A172 (cell line): ENCODE data around the gene CC2D1A. TPM values are rescaled to one million over a fixed set of nuclear protein-coding genes. Genes with fewer than 3 reads are reported as not detected.
"Not testable (repeated sequence)": the region's sequence is repeated elsewhere in the genome, so short reads cannot be mapped to it uniquely, and the experiment has no call there.

Experiments used
- DNase-seq: peaks from one replicate; pipeline ENCODE4 v3.0.0-alpha.2; 2015; ENCODE audit warnings: low spot score
- total RNA-seq: library from RNA; depleted of rRNA; stranded (reverse); fragments of >200 nt; shearing (Covaris generic); gene quantifications from 2 replicates; pipeline ENCODE4 v1.2.3, GENCODE V29; 2014

Gene CC2D1A
- total RNA-seq, 1 experiment from 2014 or later = 30.8 TPM

DNA sequence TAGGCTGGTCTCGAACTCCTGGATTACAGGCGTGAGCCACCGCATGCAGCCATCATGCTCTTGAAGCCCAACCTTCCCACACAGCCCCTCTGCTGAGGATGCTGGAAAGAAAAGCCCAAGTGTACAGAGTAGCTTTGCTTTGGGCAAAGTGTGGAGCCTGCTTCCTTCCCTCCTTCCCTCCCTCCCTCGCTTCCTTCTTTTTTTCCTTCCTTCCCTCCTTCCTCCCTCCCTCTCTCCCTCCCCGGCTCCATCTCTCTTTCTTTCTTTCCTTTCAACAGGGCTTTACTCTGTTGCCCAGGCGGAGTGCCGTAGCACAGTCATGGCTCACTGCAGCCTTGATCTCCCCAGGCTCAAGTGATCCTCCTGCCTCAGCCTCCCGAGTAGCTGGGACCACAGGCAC, 2.7 kb downstream of the CC2D1A start:
- no peak for DNase-seq

DNA sequence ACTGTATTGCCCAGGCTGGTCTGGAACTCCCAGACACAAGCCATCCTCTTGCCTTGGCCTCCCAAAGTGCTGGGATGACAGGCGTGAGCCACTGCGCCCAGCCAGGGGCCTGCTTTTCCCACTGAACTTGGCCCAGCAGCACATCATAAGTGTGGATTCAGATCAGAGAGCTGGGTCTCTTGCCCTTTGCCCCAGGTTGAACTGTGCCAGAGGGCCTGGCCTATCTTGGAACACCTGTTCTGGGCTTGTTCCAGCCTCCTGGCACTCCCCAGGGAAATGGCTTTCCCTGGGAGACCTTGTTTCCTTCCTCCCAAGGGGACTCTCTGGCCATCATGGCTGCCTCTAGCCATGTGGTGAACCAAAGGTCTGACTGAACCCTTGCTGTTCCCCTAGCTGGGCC, 3.4 kb downstream of the CC2D1A start:
- no peak for DNase-seq

DNA sequence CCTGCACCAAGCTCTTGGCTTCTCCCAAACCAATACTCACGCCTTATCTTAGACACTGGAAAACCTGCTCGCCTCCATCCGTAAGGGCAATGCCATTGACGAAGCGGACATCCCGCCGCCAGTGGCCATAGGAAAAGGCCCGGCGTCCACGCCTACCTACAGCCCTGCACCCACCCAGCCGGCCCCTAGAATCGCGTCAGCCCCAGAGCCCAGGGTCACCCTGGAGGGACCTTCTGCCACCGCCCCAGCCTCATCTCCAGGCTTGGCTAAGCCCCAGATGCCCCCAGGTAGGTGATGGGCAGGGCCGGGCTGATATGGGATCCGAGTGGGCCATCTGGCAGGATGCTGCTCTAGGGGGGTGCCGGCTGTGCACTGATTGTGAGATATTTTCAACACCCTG, 7.4 kb downstream of the CC2D1A start:
- no peak for DNase-seq

DNA sequence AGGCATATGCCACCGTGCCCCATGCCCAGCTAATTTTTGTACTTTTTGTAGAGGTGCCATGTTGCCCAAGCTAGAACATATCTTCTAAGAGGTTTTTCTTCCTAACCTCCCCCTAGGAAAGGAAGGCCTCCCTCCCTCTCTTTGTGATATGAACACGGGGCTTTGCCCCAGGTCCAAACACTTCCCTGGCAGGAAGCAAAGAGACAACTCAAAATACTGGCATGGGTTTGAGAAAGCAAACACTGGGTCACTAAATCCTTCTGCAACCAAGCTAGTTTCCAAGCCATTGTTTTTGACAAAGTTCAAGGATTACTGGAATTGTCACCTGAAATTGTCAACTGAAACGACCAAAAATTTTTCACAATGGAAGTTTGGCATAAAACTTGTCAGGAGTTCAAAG, 8.8 kb downstream of the CC2D1A start:
- no peak for DNase-seq

DNA sequence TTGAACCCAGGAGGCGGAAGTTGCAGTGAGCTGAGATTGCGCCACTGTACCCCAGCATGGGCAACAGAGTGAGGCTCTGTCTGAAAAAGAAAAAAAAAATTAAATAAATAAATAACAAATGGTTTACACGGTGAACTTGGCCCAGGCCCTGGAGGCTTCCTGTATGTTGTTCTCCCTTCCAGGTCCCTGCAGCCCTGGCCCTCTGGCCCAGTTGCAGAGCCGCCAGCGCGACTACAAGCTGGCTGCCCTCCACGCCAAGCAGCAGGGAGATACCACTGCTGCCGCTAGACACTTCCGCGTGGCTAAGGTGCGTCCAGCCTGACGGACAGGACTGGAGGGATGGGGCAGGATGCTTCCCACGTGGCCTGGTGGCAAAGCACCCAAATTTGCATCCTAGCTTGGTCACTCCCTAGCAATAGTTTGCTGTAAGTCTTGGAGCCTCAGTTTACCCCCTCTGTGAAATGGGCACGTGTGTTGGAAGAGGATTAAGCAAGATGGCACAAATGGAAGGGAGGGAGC, 11.9 kb downstream of the CC2D1A start:
- no peak for DNase-seq

DNA sequence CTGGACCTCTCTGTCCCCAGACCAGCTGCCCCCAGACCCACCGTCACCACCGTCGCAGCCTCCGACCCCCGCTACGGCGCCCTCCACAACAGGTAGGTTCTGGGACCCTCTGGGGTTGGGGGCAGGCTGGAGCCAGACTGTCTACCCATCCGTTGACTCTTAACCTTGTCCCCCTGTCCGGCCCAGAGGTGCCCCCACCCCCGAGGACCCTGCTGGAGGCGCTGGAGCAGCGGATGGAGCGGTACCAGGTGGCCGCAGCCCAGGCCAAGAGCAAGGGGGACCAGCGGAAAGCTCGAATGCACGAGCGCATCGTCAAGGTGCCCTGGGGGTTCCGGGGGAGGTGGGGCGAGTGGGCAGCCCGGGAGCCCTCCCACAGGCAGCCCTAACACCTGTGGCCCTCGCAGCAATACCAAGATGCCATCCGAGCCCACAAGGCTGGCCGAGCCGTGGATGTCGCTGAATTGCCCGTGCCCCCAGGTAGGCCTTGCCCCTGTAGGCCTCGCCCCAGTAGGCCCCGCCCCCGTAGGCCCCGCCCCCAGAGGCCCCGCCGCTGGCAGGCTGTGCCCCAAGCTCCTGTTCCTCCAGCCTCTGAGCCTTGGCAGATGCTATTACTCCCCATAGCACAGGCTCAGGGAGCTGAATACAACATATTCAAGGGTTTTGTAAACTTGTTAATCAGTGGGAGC, 12.9 kb downstream of the CC2D1A start:
- DNase-seq = no peak

DNA sequence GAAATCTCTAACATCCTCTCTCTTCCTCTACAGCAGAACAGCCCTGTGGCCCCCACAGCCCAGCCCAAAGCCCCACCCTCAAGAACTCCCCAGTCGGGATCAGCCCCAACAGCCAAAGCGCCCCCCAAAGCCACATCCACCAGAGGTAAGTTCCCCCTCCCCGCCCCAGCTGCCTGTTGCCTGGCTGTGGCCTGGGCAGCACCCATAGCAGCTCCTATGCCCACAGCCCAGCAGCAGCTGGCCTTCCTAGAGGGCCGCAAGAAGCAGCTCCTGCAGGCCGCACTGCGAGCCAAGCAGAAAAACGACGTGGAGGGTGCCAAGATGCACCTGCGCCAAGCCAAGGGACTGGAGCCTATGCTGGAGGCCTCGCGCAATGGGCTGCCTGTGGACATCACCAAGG, 14.5 kb downstream of the CC2D1A start:
- DNase-seq = no peak

DNA sequence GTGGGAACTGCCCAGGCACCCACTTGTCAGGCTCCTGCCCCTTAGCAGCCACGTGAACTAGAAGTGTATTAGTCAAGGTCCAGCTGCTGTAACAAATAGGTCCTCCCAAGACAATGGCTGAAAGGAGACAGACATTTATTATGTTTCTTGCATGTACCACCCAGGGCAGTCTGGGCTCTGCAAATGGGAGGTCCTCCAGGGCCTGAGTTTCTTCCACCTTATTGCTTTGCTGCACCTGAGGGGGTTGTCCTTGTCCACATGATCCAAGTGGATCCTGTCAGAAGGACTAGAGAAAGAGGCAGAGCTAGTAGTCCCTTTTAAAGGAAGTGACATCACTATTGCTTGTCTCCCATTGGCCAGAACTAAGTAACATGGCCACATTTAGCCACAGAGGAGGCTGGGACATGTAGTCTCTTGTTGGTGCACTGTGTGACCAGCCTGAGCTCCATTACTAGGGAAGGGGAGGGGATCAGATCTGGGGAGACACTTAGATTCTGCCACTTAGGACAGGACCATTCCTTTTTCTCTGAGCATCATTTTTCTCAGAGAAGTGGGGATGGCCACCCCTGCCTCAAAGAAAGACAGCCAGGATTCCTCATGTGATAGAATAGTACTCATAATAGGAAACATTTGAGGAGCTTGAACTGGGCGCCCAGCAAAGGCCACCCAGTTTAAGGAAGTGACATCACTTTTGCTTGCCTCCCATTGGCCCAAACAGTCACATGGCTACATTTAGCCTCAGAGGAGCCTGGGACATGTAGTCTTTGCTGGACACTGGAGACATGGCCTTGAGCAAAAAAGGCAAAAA, 15.1 kb downstream of the CC2D1A start:
- DNase-seq = peak; percentile 83

DNA sequence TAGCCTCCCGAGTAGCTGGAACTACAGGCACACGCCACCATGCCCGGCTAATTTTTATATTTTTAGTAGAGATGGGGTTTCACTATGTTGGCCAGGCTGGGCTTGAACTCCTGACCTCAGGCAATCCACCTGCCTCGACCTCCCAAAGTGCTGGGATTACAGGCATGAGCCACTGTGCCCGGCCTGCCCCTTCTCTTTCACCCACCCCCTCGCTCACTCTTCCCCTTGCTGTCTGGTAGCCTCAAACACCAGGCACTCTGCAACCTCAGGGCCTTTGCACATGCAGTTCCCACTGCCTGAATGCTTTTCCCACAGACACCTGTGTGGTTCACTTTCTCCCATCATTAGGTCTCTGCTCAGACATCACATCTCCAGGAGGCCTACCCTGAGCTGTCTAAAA, 16.1 kb downstream of the CC2D1A start:
- not testable (repeated sequence) for DNase-seq

DNA sequence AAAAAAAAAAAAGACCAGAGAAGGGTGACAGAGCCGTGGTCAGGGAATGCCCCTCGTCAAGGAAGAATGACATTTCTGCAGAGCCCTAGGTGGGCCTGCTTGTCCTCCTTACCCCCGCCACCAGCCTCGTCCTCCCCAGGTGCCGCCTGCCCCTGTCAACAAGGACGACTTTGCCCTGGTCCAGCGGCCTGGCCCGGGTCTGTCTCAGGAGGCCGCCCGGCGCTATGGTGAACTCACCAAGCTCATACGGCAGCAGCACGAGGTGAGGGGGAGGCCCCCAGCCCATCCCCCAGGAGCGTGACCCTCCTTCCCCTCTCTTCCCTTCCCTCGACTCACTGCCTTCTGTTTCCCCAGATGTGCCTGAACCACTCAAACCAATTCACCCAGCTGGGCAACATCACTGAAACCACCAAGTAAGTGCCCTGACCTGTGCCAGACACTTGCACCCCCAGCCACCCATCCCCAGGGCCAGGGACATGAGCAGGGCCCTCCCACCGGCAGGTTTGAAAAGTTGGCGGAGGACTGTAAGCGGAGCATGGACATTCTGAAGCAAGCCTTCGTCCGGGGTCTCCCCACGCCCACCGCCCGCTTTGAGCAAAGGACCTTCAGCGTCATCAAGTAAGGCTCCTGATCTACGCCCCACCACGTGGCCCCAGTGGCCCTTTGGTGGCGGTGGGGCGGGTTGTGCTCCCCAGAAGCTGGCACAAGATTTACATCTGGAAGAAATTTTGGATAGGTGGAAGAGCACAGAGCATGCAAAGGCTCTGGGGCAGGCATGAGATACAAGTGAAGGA, 17.4 kb downstream of the CC2D1A start:
- no peak for DNase-seq

DNA sequence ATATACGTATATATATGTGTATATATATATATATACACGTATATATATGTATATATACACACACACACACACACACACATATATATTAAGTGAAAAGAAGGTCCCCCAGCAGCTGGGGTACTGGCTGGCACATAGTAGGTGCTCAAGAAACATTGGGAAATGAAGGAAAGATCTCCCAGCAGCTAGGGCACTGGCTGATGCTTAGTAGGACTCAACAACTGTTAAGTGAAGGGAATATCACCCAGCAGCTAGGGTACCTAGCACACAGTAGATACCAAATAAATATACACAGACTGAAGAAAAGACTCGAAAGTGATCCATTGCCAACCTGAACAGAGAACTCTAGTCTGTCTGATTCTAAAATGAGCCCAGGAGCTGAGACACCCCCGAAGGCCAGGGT, 20.0 kb downstream of the CC2D1A start:
- no peak for DNase-seq

DNA sequence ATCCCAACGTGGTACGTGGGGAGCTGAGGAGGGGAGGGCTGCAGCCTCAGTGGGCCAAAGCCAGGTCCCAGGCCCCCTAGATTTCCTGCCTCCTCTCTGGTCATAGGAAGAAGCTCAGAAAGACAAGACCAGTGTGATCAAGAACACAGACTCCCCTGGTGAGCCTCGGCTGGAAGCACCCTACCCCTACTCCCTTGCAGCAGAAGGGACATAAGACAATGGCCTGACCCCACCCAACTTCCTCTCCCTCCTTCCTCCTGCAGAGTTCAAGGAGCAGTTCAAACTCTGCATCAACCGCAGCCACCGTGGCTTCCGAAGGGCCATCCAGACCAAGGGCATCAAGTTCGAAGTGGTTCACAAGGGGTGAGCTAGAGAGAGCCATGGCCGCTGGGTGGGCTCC, 20.7 kb downstream of the CC2D1A start:
- DNase-seq = no peak

DNA sequence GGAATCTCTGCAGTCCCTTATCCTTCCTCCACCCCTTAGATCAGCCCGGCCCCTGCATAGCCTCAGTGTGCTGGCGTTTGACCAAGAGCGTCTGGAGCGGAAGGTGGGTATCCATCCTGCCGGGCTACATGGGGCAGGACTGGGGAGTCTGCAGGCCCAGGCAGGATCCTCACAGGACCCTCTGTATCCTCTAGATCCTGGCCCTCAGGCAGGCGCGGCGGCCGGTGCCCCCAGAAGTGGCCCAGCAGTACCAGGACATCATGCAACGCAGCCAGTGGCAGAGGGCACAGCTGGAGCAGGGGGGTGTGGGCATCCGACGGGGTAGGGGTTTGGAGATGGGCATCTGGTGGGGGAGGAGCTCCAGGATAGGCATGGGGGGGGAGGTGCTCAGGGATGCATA, 23.3 kb downstream of the CC2D1A start:
- DNase-seq = no peak

DNA sequence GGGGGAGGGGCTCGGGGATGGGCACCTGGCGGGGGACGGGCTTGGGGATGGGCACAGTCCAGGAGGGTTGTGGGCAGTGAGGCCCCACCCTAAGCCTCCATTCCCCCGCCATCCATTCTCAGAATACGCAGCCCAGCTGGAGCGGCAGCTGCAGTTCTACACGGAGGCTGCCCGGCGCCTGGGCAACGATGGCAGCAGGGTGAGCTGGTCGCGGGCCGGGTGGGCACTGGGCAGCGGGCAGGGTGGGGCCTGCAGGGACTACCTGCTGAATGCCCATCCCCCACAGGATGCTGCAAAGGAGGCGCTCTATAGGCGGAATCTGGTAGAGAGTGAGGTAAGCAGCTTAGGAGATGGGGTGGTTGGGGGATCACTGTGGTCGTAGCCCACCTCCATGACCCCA, 24.0 kb downstream of the CC2D1A start:
- DNase-seq = no peak

DNA sequence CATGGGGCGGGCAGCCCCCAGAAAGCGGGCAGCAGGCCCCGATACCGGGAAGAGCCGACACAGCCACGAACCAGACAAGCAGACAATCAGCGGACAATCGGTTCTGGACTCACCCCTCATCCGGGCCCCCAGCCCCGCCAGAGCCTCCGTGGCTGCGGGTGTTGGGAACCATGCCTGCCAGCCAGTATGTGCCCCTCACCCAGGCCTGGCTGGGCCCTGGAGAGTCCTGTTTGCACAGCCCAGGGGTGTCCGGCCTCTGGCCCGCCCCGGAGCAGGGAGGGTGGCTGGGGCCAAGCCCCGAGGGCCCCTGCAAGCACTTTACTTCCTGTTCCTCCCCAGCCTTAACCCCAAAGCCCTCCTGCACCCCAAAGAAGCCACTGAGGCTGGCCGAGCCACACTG, 24.4 kb downstream of the CC2D1A start:
- DNase-seq = no peak

DNA sequence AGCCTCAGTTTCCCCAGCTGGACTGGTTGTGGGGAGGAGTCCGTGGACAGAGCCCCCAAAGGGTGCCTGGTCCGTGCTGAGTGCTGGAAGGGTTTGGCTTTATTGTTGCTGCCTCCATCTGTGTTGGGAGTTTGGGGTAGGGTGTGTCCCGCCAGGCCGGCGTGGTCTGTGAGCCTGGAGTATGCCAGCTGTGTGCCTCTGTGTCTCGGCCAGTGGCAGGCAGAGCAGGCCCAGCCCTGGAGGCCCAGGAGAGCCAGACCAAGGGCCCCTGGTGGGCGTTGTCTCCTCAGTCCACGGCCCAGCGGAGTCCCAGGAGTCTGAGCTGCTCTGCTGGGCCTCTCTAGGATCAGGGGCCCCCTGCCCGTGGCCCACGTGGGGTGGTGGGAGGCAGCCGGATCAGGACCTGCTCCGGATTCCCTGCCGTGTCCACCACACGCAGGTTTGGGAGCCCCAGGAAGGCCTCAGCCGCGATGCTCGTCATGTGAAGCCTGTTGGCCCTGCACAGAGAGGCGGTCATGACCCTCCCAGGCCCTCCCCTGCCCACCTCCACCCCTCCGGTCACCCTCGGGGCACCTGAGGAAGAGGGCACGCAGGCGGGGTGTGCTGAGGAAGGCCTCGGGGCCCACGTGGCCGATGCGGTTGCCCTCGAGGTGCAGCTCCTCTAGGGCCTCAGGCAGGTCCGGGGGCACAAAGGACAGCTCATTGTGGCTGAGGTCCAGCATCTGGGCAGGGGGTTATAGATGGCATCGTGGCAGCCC, 25.6 kb downstream of the CC2D1A start:
- DNase-seq = no peak

DNA sequence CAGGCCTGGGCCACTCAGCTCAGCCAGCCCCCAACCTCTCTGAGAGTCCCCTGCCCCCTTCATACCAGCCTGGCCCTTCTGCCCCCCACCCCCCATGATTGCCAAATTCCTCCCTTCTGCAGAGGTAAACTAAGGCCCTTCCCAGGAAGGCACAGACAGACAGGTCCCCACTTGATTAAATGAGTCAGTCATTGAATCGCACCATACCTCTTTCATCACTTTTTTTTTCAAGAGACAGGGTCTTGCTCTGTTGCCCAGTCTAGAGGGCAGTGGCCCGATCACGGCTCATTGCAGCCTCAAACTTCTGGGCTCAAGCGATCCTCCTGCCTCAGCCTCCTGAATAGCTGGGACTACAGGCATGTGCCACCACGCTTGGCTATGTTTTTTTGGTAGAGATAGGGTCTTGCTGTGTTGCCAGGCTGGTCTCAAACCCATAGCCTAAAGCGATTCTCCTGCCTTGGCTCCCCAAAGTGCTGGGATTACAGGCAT, 26.2 kb downstream of the CC2D1A start:
- DNase-seq = no peak

DNA sequence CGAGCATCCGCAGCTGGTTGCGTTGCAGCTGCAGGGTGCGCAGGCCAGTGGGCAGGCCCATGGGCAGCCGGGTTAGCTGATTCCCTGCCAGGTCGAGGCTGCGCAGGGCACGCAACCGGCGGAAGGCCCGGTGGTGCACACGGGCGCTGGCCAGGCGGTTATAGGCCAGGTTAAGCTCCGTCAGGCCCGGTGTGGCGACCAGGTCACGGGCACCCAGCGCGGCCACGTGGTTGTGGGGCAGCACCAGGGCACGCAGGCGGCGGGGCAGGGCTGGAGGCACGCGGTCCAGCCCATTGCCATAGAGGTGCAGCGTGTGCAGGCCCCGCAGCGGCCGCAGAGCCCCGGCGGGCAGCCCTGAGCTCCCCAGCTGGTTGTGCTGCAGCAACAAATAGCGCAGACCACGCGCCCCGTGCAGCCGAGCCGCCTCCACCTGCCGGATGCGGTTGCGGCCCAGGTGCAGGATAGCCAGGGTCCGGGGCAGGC, 27.0 kb downstream of the CC2D1A start:
- no peak for DNase-seq

DNA sequence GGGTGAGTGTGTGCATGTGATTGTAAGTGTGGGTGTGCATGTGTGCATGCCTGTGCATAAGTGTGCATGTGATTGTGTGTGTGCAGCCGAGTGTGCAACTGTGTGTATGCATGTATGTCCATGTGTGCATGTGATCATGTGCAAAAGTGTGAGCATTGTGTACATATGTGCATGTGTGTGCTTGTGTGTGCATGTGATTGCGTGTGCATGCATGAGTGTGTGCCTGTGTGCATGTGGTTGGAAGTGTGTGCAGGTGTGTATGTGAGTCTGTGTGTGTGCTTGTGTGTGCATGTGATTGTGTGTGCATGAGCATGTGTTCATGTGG, 28.7 kb downstream of the CC2D1A start:
- DNase-seq = no peak

DNA sequence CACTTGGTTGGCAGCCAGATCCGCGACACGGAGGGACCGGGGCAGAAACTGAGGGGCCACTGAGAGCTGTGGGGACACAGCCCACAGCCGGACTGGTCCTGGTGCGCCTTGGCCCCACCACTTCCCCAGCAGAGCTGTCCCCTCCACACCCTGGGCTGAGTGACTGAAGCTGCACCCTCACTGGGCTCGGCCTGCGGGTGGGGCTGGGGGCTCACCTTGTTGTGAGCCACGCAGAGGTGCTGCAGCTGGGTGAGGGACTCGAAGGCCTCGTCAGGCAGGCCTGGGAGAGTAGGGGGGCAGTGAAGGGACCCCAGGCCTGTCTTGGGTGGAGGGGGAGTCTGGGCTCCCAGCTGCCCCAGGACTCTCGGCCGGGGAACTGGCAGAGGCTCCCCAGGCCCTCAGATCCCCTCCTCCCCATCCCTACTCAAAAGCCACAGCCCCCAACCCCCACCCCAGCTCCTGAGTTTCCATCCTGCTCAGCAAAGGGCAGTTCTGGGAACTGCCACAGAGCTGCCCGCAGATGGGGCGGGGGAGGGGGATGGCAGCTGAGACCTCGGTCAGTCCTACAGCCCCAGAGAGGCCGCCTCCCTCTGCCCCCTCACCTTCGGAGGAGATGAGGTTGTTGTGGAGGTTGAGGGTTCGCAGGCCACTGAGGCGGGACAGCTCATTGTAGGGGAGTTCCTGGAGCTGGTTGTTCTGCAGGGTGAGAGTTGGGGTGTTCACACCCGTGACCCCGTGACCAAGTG, 29.9 kb downstream of the CC2D1A start:
- no peak for DNase-seq
